GM21390 (cell line): ENCODE results near the gene PXT1.

Experiments
- ATAC-seq: cut with Tn5 transposase; IDR thresholded peaks from one replicate; pipeline ENCODE4 v1.9.1; 2021; ENCODE audit not compliant: unreplicated experiment

PXT1 gene

GRCh38 chr6:36347621-36348020, 95.0 kb downstream of the PXT1 start:
- no peak for ATAC-seq

GRCh38 chr6:36346486-36347273, 96.0 kb downstream of the PXT1 start:
- ATAC-seq, result no peak

GRCh38 chr6:36345681-36346466, 96.8 kb downstream of the PXT1 start:
- ATAC-seq, result no peak

- ATAC-seq, result no peak
Observed at GRCh38 chr6:36343109-36343680, 99.5 kb downstream of the PXT1 start.

GRCh38 chr6:36340618-36341454, 101.8 kb downstream of the PXT1 start:
- ATAC-seq, result no peak
